ENCODE measurements around the gene OTOP1.

DNA sequence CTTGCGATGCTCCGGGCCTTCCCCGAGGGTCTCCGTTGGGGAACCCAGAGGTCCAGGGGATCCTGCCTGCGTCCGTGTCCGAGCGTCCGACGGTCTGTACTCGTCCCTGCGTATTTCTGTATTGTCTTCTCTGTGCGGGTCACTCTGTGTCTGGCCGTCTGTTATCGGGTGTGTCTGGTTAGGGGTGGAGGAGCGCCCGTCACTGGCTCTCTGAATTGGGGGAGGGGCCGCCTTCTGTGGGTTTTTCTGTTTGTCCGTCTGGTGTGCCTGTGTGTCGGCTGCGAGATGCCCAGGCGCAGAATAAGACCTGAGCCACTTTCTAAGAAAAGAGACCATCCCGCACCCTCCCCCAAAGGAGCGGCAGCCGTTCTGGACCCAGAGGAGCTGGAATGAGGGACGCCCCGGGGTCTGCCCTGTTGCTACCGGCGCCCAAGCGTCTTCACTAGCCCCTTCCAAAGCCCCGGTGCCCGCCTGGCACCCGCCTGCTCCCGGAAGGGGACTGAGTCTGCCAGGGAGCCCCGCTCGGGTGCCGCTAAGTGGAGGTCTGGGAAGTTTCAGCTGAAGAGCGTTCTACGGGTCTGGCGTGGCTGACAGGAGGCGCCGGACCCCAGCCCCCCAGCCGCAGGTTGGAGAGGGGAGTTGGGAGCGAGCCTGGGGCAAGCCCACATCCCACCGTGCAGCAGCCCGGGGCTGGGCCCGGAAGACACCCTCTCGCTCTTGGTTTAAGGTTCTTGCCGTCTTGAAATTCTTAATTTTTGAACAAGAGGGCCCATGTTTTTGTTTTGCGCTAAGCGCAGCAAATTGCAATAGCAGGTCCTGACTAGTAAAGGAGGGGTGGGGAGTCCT, 1.0 kb upstream of the OTOP1 start:
- TF ChIP-seq GATA2 (IDR thresholded peaks at IDR 0.05; ENCODE audit: low read depth, low read length) (no peak), GATA3 (IDR thresholded peaks at IDR 0.05; ENCODE audit: low read depth, low read length) (no peak)

All from SH-SY5Y (cell line).